IPS-18a (cell line): ENCODE measurements around the gene AMPD3.

Source experiments
- H3K27ac ChIP-seq: one replicate; pipeline ENCODE4 v1.5.1; 2013; ENCODE audit warnings: low read length
- H3K27me3 ChIP-seq: one replicate; pipeline ENCODE4 v1.6.1; 2013; ENCODE audit warnings: mild to moderate bottlenecking, low read length; ENCODE audit not compliant: control insufficient read depth, insufficient read depth
- H3K36me3 ChIP-seq: one replicate; pipeline ENCODE4 v1.6.1; 2013; ENCODE audit warnings: low read depth, low read length; ENCODE audit not compliant: control insufficient read depth
- H3K4me1 ChIP-seq: one replicate; pipeline ENCODE4 v1.6.1; 2013; ENCODE audit warnings: low read depth, low read length; ENCODE audit not compliant: control insufficient read depth
- H3K4me3 ChIP-seq: one replicate; pipeline ENCODE4 v1.5.1; 2013; ENCODE audit warnings: low read length
- H3K9ac ChIP-seq: one replicate; pipeline ENCODE4 v1.6.1; 2013; ENCODE audit warnings: mild to moderate bottlenecking, low read length, moderate library complexity
- H3K9me3 ChIP-seq: one replicate; pipeline ENCODE4 v1.6.1; 2013; ENCODE audit warnings: low read depth, low read length; ENCODE audit not compliant: control insufficient read depth

Gene AMPD3

DNA sequence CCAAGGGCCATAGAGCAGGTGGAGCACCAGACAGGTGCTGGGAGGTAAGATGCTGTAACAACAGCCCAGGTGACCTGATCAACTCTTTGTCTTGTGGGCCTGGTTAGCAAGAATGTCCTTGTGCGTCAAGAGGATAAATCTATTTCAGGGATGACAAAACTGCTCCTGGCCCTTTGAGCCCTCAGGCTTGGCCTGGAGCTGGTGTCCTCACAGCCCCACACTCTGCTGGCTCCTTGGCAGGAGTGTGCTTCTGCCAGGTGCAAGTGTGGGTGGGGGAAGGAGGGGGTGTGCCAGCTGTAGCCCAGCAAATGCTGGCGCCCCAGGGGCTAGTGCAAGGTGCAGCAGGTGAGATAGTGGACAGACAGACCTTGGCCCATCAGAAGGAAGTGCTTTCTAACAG lies 19.5 kb downstream of the AMPD3 start:
- Histone ChIP-seq H3K4me3 (no peak overlapping the region), H3K36me3 (no peaks in the 10 kb centered on the region), H3K27me3 (no peaks in the 10 kb centered on the region), H3K9ac (no peak overlapping the region), H3K27ac (no peak overlapping the region), H3K4me1 (no peaks in the 10 kb centered on the region), H3K9me3 (no peaks in the 10 kb centered on the region)

DNA sequence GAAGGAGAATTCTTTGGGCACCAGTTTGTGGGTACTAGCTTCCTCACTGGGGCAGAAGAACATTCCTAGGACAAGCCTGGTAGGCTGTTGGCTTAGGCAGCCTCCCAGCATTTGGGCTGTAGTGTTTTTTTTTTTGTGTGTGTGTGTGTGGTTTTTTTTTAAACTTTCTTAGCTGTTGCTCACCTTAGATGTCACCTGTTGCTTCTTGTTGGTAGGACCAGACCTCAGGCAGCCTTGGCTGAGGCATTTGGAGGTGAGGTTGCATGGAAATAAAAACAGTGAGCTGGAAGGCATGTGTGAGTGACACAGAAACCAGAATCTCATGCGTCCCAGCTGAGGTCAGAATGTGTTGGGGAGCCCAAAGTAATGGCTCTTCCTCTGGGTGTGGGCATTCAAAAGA lies 21.3 kb downstream of the AMPD3 start:
- no peak overlapping the region for H3K4me3 ChIP-seq
- no peak overlapping the region for H3K27ac ChIP-seq
- H3K36me3 ChIP-seq, result no peaks in the 10 kb centered on the region
- no peak overlapping the region for H3K9ac ChIP-seq
- H3K4me1 ChIP-seq, result no peaks in the 10 kb centered on the region
- no peaks in the 10 kb centered on the region for H3K9me3 ChIP-seq
- no peaks in the 10 kb centered on the region for H3K27me3 ChIP-seq

DNA sequence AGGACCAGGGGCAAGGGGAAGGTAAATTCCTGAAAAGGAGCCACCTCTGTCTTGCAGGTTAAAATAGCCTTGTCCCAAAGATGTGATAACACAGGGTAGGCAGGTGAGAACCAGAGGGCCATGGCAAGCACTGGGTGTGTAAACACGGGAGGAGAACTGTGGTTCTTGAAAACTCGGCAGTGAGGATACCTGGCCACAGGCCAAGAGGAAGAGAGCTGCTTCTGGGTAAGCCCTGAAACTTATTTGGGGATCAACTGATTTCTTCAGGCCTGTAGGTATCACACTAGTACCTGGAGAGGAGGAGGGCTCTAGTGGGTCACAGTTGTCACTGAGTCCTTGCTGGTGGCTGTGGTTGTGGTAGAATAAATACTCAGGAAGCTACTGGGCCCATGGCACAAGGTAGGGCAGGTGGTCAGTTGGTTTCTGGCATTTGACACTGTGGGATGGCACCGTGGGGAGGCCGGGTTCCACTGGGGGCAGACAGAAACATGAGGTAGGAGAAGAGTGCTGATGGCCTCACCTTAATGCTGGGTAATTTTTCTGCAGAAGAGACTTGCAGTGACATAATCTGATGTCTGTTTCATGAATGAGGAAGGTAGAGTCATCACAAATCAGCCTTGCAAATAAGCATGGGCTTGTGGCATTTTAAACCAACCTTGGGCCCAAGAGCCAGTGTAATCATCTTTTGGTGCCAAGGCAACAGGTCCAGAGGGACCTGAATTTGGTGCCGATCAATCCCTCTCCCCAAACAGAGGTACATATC lies 22.0 kb downstream of the AMPD3 start:
- H3K27ac ChIP-seq, result no peak overlapping the region
- H3K4me3 ChIP-seq, result no peak overlapping the region
- H3K9me3 ChIP-seq, result no peaks in the 10 kb centered on the region
- H3K27me3 ChIP-seq, result no peaks in the 10 kb centered on the region
- no peak overlapping the region for H3K9ac ChIP-seq
- H3K4me1 ChIP-seq, result no peaks in the 10 kb centered on the region
- H3K36me3 ChIP-seq, result no peaks in the 10 kb centered on the region

DNA sequence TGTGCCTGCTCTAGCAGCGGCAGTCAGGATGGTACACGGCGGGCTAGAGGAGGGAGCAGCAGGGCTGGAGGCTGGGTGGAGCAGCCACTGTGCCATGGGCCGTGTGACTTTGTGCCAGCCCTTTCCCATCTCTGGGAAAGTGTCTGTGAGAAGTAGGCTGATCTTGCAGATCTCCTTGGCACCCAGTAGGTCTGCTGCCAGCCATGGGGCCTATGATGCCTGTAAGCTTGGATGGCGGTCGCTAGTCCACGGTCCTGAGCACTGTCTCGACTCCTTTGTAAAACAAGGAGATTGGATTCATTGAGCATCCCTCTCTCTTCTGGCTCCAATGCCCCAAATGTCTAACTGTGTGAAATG lies 22.6 kb downstream of the AMPD3 start:
- no peak overlapping the region for H3K4me3 ChIP-seq
- H3K9ac ChIP-seq, result no peak overlapping the region
- H3K27ac ChIP-seq, result no peak overlapping the region
- no peaks in the 10 kb centered on the region for H3K27me3 ChIP-seq
- H3K36me3 ChIP-seq, result no peaks in the 10 kb centered on the region
- H3K9me3 ChIP-seq, result no peaks in the 10 kb centered on the region
- H3K4me1 ChIP-seq, result no peaks in the 10 kb centered on the region

DNA sequence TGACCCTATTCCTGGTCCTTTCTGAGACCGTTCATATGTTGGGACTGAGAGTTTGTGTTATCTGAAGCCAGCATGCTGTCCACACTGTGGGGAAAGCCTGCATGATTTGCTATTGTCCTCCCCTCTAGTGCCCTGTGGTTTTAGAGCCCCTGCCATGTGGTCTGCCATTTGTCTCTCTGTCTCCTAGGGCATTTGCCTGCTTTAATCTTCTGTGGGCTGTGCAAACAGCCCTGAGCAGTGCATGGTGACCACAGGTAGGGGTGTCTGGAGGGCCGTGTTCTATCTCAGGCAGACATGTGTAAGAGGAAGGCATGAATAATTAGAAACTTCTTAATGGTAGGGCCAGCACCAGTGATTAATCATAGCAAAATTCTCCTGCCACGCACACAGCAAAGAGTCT lies 23.0 kb downstream of the AMPD3 start:
- Histone ChIP-seq H3K27ac (no peak overlapping the region), H3K4me3 (no peak overlapping the region), H3K36me3 (no peaks in the 10 kb centered on the region), H3K4me1 (no peaks in the 10 kb centered on the region), H3K9ac (no peak overlapping the region), H3K9me3 (no peaks in the 10 kb centered on the region), H3K27me3 (no peaks in the 10 kb centered on the region)

DNA sequence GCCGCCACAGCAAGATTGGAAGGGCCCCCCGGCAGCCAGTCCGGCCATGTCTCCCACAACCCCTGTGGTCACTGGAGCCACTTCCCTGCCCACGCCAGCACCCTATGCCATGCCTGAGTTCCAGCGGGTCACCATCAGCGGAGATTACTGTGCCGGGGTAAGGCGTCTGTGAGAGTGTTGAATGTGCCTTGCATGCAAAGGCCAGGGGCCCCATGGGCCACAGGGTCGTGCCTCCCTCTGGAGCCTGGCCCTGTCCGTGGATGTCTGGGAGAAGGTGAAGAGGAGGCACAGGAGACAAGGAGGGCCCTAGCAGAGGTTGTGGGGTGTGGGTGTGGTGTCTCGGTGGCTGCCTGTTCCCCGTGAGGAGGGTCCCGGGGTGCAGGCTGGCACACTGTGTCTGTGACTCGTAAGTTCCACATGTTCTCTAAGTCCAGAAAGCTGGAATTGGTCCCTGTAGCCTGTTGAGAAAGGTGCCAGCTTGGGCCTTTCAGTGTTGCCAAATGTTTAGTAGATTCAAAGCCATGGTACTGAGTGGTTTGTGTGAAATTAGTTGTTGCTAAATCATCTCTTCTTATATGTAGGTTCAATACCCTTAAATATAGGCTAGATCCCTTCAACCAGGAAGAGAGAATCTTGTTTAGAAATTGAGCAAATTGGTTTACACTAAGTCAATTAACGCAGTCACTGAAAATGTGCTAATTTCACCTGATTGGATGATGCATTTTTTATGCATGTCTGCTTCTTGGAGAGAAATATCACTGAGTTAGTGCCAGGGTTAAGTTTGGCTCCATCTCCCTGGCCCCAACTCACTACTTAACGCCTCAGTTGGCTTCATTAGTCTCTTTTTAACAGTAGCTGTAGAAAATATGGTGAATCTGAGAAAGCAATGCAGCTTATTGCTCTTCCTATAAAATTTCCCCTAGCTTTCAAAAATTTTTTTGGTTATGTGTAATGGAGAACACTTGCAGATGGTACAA lies 23.8 kb downstream of the AMPD3 start:
- Histone ChIP-seq H3K4me1 (no peaks in the 10 kb centered on the region), H3K36me3 (no peaks in the 10 kb centered on the region), H3K27me3 (no peaks in the 10 kb centered on the region), H3K4me3 (no peak overlapping the region), H3K9me3 (no peaks in the 10 kb centered on the region), H3K9ac (no peak overlapping the region), H3K27ac (no peak overlapping the region)

DNA sequence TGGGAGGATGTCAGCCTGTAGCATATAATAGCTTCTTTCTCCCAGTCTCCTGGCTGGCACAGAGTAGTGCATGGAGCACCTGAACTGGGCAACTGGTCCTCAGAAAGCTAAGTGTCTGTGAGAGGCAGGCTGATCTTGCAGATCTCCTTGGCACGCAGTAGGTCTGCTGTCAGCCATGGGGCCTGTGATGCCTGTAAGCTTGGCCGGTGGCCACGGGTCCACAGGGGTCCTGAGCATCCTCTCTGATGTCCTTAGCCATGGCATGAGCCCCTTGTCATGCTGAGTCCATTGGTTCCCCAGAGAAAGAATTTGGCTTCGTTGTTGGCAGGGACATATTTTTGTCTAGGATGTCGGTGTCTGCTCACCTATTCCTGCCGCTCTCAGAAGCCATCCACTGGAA lies 25.0 kb downstream of the AMPD3 start:
- H3K36me3 ChIP-seq, result no peaks in the 10 kb centered on the region
- H3K27ac ChIP-seq, result no peak overlapping the region
- no peaks in the 10 kb centered on the region for H3K9me3 ChIP-seq
- H3K4me3 ChIP-seq, result no peak overlapping the region
- no peak overlapping the region for H3K9ac ChIP-seq
- H3K27me3 ChIP-seq, result no peaks in the 10 kb centered on the region
- no peaks in the 10 kb centered on the region for H3K4me1 ChIP-seq

DNA sequence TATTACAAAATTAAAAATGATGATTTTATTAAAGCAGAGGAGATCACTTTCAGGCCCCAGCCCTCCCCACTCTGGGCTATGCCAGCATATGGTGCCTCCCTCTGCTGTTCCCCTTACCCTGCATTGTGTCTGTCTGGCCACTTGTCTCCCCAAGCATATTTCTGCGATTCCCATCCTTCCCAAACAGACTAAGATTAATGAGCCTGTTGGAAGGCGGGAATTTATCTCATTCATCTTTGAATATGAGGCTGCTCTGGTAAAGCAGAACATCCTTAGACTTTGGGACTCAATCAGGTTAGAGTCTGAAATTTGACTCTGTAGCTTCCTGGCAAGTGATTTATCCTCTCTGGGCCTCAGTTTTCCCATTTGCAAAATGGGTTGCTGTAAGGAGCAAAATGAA lies 25.7 kb downstream of the AMPD3 start:
- Histone ChIP-seq H3K9ac (no peak overlapping the region), H3K9me3 (no peaks in the 10 kb centered on the region), H3K4me1 (no peaks in the 10 kb centered on the region), H3K36me3 (no peaks in the 10 kb centered on the region), H3K4me3 (no peak overlapping the region), H3K27me3 (no peaks in the 10 kb centered on the region), H3K27ac (no peak overlapping the region)

DNA sequence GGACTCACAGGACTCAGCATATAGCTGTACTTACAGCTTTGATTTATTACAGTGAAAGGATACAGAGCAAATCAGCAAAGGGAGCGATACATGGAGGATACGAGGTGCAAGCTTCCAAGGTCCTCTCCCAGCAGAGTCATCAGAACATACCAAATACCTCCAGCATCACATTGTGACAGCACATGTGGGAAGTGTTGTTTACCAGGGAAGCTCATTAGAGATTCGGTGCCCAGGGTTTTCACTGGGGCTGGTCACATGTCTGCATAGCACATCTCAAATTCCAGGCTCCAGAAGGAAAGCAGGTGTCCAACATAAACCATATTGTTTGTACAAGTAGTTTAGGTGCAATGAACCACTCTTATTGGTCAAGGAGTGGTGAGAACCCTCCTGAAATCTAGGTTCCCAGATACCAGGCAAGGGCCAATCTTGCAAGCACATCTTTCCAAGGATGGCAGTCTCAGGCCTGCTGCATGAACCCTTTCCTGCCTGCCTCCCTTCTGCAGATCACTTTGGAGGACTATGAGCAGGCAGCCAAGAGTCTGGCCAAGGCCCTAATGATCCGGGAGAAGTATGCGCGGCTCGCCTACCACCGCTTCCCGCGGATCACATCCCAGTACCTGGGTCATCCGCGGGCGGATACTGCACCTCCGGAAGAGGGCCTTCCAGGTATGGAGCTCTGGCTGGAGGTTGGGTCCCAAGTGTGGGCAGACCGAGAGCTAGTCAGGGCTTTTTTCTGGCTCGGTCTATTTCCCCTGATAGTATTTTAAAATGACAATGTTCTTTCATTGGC lies 26.7 kb downstream of the AMPD3 start:
- Histone ChIP-seq H3K9ac (no peak overlapping the region), H3K9me3 (no peaks in the 10 kb centered on the region), H3K27me3 (no peaks in the 10 kb centered on the region), H3K27ac (no peak overlapping the region), H3K4me1 (no peaks in the 10 kb centered on the region), H3K4me3 (no peak overlapping the region), H3K36me3 (no peaks in the 10 kb centered on the region)

DNA sequence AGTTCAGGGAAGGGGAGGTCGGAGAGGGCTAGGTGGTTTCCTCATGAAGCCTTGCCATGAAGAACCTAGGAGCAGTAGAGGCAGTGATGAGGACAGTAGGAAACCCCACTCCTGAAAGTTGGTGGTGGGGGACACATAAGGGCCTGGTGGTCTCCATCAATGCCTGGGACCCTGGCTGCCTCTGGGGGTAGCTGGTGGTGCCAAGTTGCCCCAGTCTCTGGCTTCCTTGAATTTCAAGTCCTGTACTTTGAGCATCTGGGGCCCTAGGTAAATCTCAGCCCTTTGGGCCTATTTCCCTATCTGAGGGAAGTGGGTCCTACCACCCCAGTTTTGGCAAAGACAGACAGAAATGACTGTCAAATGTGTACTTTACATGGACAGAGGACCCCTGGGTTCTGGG lies 28.1 kb downstream of the AMPD3 start:
- no peak overlapping the region for H3K27ac ChIP-seq
- H3K36me3 ChIP-seq, result no peaks in the 10 kb centered on the region
- H3K27me3 ChIP-seq, result no peaks in the 10 kb centered on the region
- no peak overlapping the region for H3K9ac ChIP-seq
- H3K4me3 ChIP-seq, result no peak overlapping the region
- no peaks in the 10 kb centered on the region for H3K9me3 ChIP-seq
- H3K4me1 ChIP-seq, result no peaks in the 10 kb centered on the region

DNA sequence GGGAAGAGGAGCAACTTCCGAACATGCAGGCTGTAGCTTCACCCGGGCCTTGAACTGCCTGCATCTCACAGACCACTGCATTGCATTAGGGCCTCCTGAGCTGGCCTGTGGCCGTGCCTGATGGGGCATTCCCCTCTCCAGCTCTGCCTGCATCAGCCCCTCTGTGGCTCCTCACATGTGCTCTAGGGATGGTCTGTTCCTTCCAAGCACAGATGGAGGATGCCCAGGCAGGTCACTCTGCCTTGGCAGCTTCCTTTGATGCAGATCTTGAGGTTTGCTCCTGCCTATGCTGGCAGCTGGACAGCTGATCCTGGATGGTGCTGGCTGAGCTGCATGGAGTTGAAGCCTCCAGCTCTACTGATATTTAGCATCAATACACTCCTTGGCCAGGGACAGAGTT lies 28.5 kb downstream of the AMPD3 start:
- no peaks in the 10 kb centered on the region for H3K36me3 ChIP-seq

More for the DNA sequence above, 28.5 kb downstream of the AMPD3 start:
- H3K4me3 ChIP-seq, result no peak overlapping the region
- no peaks in the 10 kb centered on the region for H3K9me3 ChIP-seq
- no peaks in the 10 kb centered on the region for H3K27me3 ChIP-seq
- H3K4me1 ChIP-seq, result no peaks in the 10 kb centered on the region
- no peak overlapping the region for H3K9ac ChIP-seq
- no peak overlapping the region for H3K27ac ChIP-seq
